Embryonic facial prominence (tissue), 1 donor: ENCODE results near the gene MADCAM1.
"Not testable (repeated sequence)": the region's sequence is repeated elsewhere in the genome, so short reads cannot be mapped to it uniquely, and the experiment has no call there.

Experiments used
- DNase-seq: peaks from one replicate; pipeline ENCODE4 v3.0.0-alpha.2; 2016; ENCODE audit errors: extremely low spot score

Gene MADCAM1

DNA sequence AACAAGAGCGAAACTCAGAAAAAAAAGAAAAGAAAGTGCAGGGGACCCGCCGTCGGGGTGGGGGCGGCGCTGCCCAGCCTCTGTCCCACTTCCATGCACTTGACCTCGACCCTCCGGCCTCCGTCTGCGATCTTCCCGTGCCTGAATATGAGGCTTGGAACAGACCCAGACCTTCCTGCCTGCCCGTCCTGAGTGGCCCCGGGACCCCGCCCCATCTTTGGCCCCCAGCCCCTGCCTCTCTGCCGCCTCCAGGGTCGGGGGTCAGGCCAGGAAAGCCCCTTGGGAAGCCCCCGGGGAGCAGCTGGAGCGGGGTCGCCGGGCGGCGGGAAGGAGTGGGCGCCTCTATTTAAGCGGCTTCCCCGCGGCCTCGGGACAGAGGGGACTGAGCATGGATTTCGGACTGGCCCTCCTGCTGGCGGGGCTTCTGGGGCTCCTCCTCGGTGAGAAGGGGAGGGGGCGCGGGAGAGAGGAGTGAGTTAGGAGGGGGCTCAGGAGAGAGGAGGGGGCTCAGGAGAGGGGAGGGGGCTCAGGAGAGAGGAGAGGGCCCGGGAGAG is at the start of gene MADCAM1:
Gene MADCAM1, plus strand, starts transcription at position 375 of the 554 bp plus-strand sequence. Its CDS starts 14 bp downstream, at position 389.
- DNase-seq = no peak

DNA sequence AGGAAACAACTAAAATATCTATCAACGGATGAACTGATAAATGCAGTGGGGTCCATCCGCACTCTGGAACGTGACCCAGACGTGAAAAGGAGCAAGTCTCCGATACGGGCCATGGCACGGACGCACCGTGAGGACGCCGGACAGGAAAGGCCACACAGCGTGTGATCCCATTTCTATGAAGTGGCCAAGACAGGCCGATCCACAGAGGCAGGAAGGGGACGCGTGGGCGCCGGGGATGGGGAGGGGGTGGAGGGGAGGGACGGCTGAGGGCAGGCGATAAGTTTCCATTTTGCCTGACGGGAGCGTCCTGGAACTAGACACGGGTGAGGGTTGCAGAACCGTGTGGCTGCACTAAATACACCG is 49.2 kb upstream of the MADCAM1 start:
- DNase-seq = no peak

DNA sequence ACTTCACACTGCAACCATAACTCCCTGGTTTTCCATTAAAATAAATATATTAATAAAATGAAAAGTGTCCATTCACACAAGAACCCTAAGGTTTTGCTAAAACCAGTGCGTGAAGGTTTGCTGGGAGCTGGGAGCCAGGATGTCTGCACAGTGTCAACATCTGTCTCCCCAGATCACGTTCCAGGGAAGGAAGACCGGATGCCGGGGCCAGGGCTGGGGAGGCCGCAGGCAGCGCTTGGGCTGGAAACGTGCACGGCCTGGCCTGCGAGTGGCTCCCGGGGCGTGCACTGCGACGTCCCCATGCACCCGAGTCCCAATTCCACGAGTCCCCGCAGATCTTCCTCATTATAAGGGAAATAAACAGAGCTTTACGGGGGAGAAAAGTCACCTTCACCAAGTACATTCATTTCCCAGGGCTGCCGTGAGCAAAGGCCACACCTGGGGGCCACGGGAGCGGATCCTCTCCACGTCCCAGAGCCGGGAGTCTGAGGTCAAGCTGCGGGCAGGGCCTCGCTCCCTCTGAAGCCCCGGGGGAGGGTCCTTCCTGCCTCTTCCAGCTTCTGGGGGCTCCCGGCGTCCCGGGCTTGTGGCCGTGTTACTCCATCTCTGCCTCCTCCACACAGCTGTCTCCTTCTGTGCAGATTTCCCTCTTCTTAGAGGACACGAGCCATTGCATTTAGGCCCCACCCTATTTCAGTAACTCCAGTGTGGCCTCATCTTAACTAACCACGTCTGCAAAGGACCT is 48.3 kb upstream of the MADCAM1 start:
- DNase-seq = no peak

DNA sequence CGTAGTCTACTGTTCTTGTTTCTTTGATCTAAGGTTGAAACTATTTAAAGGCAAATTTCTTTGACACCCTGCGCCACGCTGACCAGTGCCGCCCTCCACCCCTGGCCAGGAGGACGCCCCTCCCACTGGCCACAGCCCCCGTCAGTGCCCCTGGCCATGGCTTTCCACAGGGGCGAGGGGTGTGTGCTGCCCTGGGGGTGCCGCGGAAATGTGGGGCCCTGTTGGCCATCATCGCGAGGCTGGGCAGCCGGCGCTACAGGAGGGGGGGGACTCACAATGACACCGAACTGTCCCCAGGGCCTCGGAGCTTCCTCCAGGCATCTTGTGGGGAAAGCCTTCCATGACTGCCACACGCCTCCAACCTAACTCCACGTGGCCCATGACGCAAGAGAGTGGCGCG is 46.4 kb upstream of the MADCAM1 start:
- DNase-seq = no peak

DNA sequence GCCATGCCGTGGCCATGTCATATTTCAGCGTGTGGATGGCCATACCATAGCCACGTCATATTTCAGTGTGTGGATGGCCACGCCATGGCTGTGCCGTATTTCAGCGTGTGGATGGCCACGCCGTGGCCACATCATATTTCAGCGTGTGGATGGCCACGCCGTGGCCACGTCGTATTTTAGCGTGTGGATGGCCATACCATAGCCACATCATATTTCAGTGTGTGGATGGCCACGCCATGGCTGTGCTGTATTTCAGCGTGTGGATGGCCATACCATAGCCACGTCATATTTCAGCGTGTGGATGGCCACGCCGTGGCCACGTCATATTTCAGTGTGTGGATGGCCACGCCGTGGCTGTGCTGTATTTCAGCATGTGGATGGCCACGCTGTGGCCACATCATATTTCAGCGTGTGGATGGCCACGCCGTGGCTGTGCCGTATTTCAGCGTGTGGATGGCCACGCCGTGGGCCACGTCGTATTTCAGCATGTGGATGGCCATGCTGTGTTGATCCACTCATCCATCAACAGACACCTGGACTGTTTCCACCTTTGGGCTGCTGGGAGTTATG is 45.3 kb upstream of the MADCAM1 start:
- DNase-seq = not testable (repeated sequence)

DNA sequence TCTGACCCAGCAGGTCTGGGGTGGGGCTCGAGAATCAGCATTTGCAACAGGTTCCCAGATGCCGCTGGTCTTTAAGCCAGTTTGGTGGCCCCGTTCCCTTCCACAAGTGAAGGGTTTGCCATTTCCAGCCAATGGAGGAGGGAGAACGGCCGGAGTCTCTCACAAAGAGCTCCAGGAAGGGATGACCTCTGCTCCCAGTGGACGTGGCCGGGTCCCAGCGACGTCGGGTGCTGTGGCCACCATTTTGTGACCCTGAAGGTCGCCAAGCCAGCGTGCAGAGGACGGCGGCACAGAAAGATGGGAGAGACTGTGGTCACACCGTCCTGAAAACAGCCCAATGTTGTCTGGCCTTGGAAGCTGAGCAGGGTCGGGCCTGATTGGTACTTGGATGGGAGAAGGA is 43.5 kb upstream of the MADCAM1 start:
- DNase-seq = no peak

DNA sequence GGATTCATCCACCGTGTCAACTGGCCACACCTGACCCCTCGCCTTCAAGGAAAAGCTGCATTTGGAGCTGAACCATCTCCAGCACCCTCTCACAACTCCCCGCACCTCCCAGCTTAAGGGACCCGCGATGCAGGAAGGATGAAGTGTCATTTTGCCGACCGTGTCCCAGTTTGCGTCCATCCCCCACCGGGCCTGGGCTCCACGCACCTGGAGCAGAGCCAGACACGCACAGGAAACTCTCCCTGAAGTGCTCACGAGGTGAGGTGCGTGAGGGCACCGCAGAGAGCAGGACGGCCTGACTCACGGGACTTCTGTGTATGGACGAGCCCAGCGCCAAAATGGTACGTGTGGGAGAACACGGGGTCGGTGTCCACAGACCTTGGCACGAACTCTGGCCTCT is 42.7 kb upstream of the MADCAM1 start:
- DNase-seq = no peak

DNA sequence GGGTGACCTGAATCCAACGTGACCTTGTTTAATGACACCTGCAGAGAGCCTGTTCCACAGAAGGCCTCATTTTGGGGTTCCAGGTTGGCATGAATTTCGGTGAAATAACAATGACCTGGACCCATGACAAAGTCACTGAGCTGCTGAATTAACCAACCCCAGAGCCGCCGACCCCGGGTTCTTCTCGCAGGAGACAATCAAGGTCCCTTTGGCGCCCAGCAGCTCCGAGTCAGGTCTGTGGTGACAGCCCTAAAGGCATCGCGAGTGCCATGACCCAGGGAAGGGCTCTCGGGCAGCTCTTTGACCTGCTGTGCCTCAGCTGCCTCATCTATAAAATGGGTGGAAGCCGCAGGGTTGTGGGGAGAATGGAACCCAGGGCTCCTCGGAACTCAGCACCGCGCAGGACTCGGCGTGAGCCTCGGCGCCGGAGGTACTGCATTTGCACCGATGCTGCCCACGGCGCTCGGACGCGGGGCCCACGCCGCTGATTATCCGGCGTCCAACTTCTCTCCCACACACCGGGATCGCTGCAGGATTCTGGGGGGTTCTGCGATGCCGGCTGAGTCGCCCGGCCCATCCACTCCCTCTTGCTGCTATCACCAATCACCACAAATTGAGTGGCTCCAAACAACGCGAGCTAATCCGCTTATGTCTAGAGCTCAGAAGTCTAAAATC is 41.1 kb upstream of the MADCAM1 start:
- no peak for DNase-seq

DNA sequence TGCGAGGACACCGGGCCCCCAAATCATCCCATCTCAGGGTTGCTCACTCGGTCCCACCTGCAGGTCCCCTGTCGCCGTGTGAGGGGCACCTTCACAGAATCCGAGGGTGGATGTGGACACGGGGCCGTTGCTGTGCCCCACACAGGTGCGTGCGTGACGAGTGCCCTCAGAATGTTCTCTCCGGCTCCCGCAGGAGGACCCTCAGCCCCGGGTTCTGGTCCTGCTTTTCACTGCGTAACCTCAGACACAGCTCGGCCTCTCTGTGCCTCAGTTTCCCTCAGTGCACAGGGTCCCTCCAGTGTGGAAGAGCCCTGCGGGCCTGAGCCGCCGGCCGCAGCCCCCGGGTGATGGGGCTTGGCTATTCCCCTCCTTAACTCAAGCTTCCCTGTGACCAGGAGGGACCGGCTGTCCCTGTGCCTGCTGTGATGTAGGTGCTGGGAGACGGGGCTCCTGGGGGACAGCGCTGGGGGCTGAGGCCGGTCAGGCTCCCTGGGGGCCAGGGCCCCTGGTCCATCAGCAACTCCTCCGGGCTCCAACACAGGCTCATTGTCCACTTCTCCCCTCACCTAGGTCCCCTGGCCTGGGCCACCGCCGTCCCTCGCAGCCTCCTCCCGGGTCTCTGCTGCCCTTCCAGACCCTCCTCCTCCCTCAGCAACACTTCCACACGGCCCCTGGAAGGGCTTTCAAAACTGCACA is 40.3 kb upstream of the MADCAM1 start:
- no peak for DNase-seq

DNA sequence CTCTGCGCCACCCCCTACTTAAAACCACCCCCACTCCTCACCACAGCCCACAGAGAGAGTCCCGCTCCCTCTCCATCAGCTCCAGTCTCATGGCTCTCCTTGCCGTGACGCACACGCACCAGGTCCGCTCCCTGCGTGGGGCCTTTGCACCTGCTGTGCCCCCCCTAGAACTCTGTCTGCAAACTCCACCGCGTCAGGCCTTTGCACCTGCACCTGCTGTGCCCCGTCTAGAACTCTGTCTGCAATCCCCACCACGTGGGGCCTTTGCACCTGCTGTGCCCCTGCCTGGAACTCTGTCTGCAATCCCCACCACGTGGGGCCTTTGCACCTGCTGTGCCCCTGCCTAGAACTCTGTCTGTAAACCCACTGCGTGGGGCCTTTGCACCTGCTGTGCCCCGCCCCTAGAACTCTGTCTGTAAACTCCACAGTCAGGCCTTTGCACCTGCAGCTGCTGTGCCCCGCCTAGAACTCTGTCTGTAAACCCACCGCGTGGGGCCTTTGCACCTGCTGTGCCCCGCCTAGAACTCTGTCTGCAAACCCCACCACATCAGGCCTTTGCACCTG is 39.7 kb upstream of the MADCAM1 start:
- no peak for DNase-seq

DNA sequence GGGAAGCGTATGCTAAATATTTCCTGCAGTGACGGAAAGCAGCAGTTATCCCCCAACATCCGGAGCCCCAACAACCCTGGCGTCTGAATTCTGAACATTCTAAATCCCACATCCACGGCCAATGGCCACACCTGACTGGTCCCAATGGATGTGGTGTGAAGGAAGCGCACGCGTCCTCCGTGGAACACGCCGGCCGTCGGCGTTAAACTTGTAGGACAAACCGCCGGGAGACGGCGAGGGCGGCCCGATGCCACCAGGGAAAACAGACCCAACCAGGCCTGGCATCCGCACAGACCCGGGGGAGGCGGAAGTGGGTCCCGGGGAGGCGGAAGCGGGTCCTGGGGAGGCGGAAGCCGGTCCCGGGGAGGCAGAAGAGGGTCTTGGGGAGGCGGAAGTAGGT is 38.6 kb upstream of the MADCAM1 start:
- DNase-seq = no peak

DNA sequence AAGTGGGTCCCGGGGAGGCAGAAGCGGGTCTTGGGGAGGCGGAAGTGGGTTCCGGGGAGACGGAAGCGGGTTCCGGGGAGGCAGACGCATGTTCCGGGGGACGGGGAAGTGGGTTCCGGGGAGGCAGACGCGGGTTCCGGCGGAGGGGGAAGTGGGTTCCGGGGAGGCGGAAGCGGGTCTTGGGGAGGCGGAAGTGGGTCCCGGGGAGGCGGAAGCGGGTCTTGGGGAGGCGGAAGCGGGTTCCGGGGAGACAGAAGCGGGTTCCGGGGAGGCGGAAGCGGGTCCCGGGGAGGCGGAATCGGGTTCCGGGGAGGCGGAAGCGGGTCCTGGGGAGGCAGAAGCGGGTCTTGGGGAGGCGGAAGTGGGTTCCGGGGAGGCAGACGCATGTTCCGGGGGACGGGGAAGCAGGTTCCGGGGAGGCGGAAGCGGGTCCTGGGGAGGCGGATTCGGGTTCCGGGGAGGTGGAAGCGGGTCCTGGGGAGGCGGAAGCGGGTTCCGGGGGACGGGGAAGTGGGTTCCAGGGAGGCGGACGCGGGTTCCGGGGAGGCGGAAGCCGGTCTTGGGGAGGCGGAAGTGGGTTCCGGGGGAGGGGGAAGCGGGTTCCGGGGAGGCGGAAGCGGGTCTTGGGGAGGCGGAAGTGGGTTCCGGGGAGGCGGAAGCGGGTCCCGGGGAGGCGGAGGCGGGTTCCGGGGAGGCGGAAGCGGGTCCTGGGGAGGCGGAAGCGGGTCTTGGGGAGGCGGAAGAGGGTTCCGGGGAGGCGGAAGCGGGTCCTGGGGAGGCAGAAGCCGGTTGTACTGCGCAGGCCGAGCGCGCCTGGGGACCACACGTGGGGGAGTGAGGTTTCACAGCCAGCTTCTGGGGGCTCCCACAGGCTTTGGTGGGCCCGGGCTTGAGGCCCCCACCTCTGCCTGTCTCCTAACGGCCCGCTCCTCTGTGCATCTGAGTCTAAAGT is 37.9 kb upstream of the MADCAM1 start:
- no peak for DNase-seq

DNA sequence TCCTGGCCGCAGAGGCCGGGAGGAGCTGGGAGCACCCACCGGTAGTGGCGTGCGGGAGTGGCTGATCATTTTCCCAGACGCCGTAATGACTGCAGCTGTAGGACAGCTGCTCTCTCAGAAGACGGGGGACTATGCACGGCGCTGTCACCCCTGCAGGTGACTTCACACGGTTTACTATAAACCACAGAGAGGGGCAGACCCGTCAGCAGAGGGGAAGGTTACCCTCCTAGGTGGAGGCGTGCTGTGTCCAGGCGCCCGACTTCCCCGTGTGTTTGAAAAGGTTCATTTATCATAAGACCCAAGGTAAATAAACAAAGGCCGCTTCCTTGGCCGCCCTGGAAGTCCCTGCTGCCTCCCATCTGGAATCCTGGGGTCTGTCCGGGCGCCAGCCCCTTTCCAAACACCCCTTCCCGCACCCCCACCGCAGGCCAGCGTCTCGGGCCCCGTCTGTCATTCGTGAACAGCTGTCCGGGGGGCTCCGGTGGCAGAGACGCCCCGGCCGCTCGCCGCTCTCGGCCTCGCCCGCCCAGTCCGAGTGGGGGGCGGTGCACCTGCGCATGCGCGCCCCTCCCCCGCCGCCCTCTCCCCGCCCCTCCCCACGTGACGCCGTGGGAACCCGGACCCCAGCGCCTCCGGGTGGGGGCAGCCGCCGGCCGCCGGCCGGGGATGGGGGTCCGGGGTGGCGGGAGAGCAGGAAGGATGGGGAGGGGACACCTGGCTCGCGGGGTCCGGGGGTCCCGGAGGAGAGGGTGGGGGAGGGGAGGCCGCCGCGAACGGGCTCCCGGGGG is 36.4 kb upstream of the MADCAM1 start:
- peak; percentile 18 for DNase-seq

DNA sequence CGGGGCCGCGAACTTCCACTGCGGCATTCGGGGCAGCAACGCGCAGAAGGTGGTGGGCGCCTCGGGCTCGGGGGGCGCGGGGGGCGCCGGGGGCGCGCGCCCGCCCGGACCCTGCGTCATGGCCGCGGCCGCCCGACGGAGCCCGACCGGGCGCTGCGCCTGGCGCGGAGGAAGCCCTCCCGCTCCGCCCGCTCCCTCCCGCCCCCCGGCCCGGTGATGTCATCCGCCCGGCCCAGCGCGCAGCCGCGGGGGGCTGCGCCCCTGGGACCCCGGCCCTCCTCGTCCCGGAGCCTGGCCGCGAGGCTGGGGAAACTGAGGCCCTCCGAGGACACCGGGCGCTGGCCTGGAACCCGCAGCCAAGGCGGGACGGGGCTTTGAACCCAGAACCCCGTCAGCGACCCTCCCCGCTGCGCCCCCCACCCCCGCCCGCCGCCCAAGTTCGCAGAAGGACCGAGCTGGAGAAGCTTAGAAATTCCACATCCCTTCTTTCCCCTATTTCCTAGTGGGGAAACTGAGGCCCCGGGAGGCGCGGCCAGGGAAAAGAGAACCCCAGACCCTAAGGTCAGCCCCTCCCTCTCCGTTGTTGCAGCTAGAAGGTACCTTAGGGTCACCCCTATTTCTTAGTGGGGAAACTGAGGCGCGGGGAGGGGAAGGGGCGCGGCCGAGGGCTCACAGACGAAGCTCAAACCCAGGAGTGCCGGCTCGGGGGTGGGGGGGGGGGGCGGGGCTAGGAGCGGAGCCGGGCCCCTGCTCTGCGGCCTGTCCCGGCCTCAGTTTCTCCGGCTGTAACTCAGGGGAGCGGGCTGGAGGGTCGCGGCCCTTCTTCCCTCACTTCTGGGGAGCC is 35.2 kb upstream of the MADCAM1 start, which contains the start of gene SHC2:
Gene SHC2, minus strand, starts transcription at position 157 of the 844 bp plus-strand sequence. Its CDS starts 37 bp downstream, at position 120.
- DNase-seq = peak; percentile 16

DNA sequence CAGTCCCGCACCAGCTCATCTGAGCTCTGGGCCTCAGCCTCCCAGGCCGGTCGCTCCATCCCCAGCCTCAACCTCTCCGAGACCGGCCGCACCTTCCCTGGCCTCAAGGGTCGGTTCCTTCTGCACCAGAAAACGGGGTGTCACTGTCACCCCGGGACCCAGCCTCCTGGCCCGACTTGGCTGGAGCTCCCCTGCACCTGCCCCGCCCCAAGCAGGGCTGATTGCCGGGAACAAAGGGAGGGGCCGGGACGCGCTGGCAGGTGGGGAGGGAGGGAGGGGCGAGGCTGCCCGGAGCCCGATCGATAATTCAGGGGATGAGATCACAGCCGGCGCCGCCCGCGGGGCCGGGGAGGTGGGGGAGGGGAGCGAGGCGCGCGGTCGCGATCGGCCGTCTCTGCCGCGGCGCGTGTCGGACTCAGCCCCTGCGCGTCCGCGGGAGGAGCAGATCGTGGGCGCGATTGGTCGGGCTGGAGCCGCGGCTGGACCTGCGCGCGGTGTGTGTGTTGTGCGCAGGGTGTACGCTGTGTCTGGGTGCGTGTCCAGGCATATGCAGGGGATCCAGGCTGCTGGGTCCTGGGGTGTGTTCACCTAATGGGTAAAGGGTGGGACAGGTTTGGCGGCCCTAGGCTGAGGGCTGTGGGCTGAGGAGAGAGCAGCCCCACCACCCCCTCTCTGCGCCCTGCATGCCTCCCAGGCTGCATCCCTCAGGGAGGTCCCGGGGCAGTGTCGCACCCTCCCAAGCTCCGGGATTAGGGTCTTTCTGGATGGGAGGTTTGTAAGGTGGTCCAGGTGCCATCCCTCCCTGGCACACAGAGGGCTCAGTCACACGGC is 34.4 kb upstream of the MADCAM1 start:
- no peak for DNase-seq

DNA sequence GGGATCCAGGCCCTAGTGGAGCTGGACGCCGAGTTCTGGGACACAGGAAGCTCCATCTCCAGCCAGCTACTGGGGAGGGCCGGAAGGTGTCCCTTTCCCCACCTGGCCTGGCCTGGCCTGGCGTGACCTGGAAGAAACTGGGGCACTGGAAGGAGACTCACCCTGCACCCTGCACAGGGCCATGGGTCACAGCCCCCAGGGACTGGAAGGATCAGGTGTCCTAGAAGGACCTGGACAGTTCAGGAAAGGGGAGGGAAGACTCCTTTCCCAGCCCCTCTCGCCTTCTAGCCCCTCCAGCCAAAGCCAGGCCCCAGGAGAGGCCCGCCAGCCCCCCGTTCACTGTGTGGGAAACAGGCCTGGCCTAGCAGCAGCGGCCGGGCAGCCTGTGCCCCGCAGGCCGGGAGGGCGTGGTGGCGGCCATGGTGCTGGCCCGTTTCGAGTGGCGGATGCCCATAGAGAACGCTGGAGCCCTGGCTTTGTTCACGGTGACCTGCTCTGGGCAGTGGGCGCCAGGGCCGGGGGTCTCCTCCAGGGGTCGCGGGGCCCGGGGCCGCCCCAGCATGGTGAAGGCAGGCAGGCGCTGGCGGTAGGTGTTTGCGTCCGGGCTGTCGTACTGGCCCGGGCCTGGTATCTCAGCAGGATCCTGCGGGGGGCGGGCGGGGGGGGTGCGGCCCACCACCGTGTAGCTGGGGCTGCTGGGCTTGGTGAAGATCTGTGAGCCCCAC is 32.6 kb upstream of the MADCAM1 start:
- DNase-seq = no peak

DNA sequence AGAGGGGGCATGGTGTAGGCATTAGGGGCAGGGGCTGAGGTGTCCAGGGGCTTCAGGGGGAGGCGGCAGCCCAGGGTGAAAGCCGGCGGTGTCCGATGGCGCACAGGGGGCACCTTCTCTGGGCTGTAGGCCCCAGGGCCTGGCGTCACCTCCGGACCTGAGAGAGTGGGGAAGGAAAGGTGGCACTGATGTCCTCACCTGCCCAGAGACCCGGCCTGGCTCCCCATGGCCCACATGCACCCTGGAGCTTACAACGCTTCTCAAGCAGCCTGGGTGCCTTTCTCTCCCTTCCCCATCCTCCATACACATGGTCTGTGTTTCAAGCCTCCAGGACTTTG is 32.1 kb upstream of the MADCAM1 start:
- no peak for DNase-seq
